Measurements from ENCODE around the gene ZNF865.

DNA sequence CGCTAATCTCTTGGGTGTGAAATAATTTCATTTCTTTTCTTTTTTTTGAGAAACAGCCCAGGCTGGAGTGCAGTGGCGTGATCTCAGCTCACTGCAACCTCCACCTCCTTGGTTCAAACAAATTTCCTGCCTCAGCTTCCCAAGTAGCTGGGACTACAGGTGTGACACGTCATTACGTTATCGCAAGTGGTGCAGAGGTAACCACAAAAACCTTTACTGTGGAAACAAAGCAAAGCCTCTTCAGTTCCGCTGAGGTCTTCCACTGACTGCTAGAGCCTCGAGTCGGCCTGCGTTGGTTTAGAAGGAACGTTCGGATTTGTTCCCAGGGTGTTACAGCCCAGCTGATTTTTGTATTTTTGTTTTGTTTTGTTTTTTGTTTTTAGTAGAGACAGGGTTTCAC is 20.9 kb downstream of the ZNF865 start:
- TF ChIP-seq ZBTB43 (CRISPR knock-in tag; IDR thresholded peaks at IDR 0.05): no peak
- no peak for TF ChIP-seq STAT6 (CRISPR knock-in tag; conservative IDR thresholded peaks at IDR 0.05; ENCODE audit: low read depth)
- no peak for TF ChIP-seq CREM (CRISPR knock-in tag; IDR thresholded peaks at IDR 0.05)
- TF ChIP-seq GTF2I (CRISPR knock-in tag; conservative IDR thresholded peaks at IDR 0.05): no peak
- TF ChIP-seq, protein P1, sequence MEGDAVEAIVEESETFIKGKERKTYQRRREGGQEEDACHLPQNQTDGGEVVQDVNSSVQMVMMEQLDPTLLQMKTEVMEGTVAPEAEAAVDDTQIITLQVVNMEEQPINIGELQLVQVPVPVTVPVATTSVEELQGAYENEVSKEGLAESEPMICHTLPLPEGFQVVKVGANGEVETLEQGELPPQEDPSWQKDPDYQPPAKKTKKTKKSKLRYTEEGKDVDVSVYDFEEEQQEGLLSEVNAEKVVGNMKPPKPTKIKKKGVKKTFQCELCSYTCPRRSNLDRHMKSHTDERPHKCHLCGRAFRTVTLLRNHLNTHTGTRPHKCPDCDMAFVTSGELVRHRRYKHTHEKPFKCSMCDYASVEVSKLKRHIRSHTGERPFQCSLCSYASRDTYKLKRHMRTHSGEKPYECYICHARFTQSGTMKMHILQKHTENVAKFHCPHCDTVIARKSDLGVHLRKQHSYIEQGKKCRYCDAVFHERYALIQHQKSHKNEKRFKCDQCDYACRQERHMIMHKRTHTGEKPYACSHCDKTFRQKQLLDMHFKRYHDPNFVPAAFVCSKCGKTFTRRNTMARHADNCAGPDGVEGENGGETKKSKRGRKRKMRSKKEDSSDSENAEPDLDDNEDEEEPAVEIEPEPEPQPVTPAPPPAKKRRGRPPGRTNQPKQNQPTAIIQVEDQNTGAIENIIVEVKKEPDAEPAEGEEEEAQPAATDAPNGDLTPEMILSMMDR (IDR thresholded peaks at IDR 0.05): no peak
